ENCODE results near the gene TRPV5.

The TRPV5 gene

DNA sequence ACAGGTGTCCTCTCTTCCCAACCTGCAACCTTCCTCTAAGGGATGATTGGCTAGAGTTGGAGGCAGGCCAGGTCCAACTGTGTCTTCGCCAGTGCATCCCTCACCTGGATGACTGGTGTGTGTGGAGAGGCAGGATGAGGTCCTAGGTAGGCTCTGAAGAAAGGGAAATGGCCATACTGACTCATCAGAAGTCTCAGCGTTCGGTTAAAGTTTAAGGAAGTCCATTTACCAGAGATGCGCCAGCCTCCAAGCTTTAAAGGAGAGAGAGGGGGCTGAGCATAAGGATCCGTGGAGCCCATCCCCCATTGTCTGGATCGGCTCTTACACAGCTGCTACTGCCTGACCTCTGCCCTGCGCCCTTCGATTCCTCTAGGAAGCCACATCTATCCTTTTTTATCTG, 24.2 kb upstream of the TRPV5 start:
- no peaks in the 10 kb centered on the region for H3K9me3 ChIP-seq (ENCODE audit: control insufficient read depth, low read length)
- no peak overlapping the region for H3K9ac ChIP-seq (ENCODE audit: low read length)
- H3K4me3 ChIP-seq (ENCODE audit: low read length), result no peak overlapping the region
- H3K36me3 ChIP-seq (ENCODE audit: control insufficient read depth, insufficient read depth, low read length), result no peaks in the 10 kb centered on the region
- H3K27me3 ChIP-seq (ENCODE audit: control insufficient read depth, insufficient read depth, low read length), result no peaks in the 10 kb centered on the region
- peaks cover 12% of the 10 kb centered on the region for H3K4me1 ChIP-seq (ENCODE audit: control insufficient read depth, insufficient read depth, low read length)

DNA sequence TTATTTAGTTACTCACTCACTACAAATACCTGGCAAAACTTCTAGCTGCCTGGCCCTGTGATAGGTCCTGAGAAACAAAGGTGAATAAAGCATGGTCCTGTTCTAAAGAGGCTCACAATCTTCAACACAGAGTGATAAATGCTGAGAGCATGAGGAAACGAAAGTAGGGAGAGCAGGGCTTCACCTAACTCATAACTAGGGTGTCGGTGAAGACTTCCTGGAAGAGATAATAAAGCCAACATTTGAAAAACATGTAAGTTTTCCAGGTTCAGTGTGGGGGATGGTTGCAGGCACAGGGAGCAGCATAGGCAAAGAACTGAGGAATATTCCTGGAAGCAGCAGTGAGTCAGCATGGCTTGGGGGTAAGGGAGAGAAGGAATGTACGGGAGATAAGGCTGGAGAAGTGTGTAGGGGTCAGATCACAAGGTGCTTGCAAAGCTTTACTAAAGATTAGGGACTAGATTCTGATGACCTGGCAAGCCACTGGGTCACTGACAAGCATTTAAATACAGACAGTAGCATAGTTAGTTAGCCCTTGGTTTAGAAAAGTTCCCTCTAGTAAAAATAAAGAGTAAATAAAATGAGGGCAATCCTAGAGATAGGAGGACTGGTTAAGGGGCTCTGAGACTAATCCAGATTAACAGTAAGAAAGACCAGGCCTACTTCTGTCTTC, 23.5 kb upstream of the TRPV5 start:
- H3K4me3 ChIP-seq (ENCODE audit: low read length), result no peak overlapping the region
- H3K4me1 ChIP-seq (ENCODE audit: control insufficient read depth, insufficient read depth, low read length), result peaks cover 12% of the 10 kb centered on the region
- H3K9ac ChIP-seq (ENCODE audit: low read length), result no peak overlapping the region
- H3K9me3 ChIP-seq (ENCODE audit: control insufficient read depth, low read length), result no peaks in the 10 kb centered on the region
- no peaks in the 10 kb centered on the region for H3K36me3 ChIP-seq (ENCODE audit: control insufficient read depth, insufficient read depth, low read length)
- no peaks in the 10 kb centered on the region for H3K27me3 ChIP-seq (ENCODE audit: control insufficient read depth, insufficient read depth, low read length)

- Histone ChIP-seq H3K9ac (ENCODE audit: low read length) (no peak overlapping the region), H3K27me3 (ENCODE audit: control insufficient read depth, insufficient read depth, low read length) (no peaks in the 10 kb centered on the region), H3K4me1 (ENCODE audit: control insufficient read depth, insufficient read depth, low read length) (peaks cover 12% of the 10 kb centered on the region), H3K36me3 (ENCODE audit: control insufficient read depth, insufficient read depth, low read length) (no peaks in the 10 kb centered on the region), H3K4me3 (ENCODE audit: low read length) (no peak overlapping the region), H3K9me3 (ENCODE audit: control insufficient read depth, low read length) (no peaks in the 10 kb centered on the region)
Observed at GRCh38 chr7:142954680-142955268, 21.2 kb upstream of the TRPV5 start.

- H3K27me3 ChIP-seq (ENCODE audit: control insufficient read depth, insufficient read depth, low read length), result peaks cover 6% of the 10 kb centered on the region
- H3K4me3 ChIP-seq (ENCODE audit: low read length), result no peak overlapping the region
- H3K36me3 ChIP-seq (ENCODE audit: control insufficient read depth, insufficient read depth, low read length), result no peaks in the 10 kb centered on the region
- H3K9me3 ChIP-seq (ENCODE audit: control insufficient read depth, low read length), result no peaks in the 10 kb centered on the region
- H3K4me1 ChIP-seq (ENCODE audit: control insufficient read depth, insufficient read depth, low read length), result no peaks in the 10 kb centered on the region
- no peak overlapping the region for H3K9ac ChIP-seq (ENCODE audit: low read length)
Observed at GRCh38 chr7:142950235-142950634, 16.7 kb upstream of the TRPV5 start.

DNA sequence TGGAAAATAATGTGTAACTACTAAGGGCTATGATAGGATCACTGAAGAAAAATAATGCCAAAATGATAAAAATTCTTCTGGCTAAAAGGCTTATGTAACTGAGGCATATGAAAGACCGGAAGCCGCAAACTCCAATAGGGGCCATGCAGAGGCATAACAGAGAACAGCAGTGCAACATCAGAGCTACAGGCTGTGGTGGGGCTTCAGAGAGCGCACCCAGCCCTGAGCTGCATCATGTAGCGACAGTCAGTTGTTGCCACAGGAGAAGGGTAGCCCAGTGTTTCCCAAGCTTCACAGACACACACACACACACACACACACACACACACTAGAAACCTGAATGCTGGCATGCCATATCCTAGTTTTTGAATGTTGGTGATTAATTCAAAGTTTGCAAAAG, 15.1 kb upstream of the TRPV5 start:
- H3K27me3 ChIP-seq (ENCODE audit: control insufficient read depth, insufficient read depth, low read length), result peaks cover 6% of the 10 kb centered on the region
- H3K36me3 ChIP-seq (ENCODE audit: control insufficient read depth, insufficient read depth, low read length), result no peaks in the 10 kb centered on the region
- no peaks in the 10 kb centered on the region for H3K9me3 ChIP-seq (ENCODE audit: control insufficient read depth, low read length)
- no peak overlapping the region for H3K9ac ChIP-seq (ENCODE audit: low read length)
- no peak overlapping the region for H3K4me3 ChIP-seq (ENCODE audit: low read length)
- no peaks in the 10 kb centered on the region for H3K4me1 ChIP-seq (ENCODE audit: control insufficient read depth, insufficient read depth, low read length)

GRCh38 chr7:142945001-142945400, 11.5 kb upstream of the TRPV5 start:
- Histone ChIP-seq H3K9me3 (ENCODE audit: control insufficient read depth, low read length) (no peaks in the 10 kb centered on the region), H3K36me3 (ENCODE audit: control insufficient read depth, insufficient read depth, low read length) (no peaks in the 10 kb centered on the region), H3K4me3 (ENCODE audit: low read length) (no peak overlapping the region), H3K4me1 (ENCODE audit: control insufficient read depth, insufficient read depth, low read length) (no peaks in the 10 kb centered on the region), H3K27me3 (ENCODE audit: control insufficient read depth, insufficient read depth, low read length) (peaks cover 21% of the 10 kb centered on the region), H3K9ac (ENCODE audit: low read length) (no peak overlapping the region)

- Histone ChIP-seq H3K4me1 (ENCODE audit: control insufficient read depth, insufficient read depth, low read length) (no peaks in the 10 kb centered on the region), H3K9me3 (ENCODE audit: control insufficient read depth, low read length) (no peaks in the 10 kb centered on the region), H3K9ac (ENCODE audit: low read length) (no peak overlapping the region), H3K4me3 (ENCODE audit: low read length) (no peak overlapping the region), H3K36me3 (ENCODE audit: control insufficient read depth, insufficient read depth, low read length) (no peaks in the 10 kb centered on the region), H3K27me3 (ENCODE audit: control insufficient read depth, insufficient read depth, low read length) (peaks cover 18% of the 10 kb centered on the region)
Observed at GRCh38 chr7:142943706-142944268, 10.2 kb upstream of the TRPV5 start.

DNA sequence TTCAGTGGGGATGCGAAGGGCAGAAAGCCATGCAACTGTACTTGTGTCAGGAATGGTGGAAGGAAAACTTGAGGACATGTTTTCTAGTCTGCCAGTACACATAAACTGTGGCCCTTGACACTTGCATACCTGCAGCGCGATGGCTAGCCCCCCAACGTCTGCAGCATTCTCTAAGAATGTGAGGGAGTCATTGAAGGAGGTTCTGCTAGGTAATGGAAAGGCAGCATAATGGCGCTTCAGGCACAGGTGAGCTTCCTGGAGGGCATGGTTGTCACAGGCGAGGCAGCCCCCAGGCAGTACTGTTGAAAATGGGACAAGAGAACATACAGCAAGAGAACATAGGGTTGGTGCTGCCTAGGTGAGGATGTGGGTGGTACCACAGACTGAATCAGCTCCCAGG, 9.2 kb upstream of the TRPV5 start:
- Histone ChIP-seq H3K4me3 (ENCODE audit: low read length) (no peak overlapping the region), H3K9ac (ENCODE audit: low read length) (no peak overlapping the region), H3K4me1 (ENCODE audit: control insufficient read depth, insufficient read depth, low read length) (no peaks in the 10 kb centered on the region), H3K27me3 (ENCODE audit: control insufficient read depth, insufficient read depth, low read length) (peaks cover 14% of the 10 kb centered on the region), H3K36me3 (ENCODE audit: control insufficient read depth, insufficient read depth, low read length) (no peaks in the 10 kb centered on the region), H3K9me3 (ENCODE audit: control insufficient read depth, low read length) (no peaks in the 10 kb centered on the region)

- H3K27me3 ChIP-seq (ENCODE audit: control insufficient read depth, insufficient read depth, low read length), result peaks cover 14% of the 10 kb centered on the region
- no peak overlapping the region for H3K4me3 ChIP-seq (ENCODE audit: low read length)
- no peaks in the 10 kb centered on the region for H3K36me3 ChIP-seq (ENCODE audit: control insufficient read depth, insufficient read depth, low read length)
- H3K9me3 ChIP-seq (ENCODE audit: control insufficient read depth, low read length), result no peaks in the 10 kb centered on the region
- H3K9ac ChIP-seq (ENCODE audit: low read length), result no peak overlapping the region
- no peaks in the 10 kb centered on the region for H3K4me1 ChIP-seq (ENCODE audit: control insufficient read depth, insufficient read depth, low read length)
Observed at GRCh38 chr7:142941541-142941940, 8.0 kb upstream of the TRPV5 start.

- H3K36me3 ChIP-seq (ENCODE audit: control insufficient read depth, insufficient read depth, low read length), result no peaks in the 10 kb centered on the region
- H3K9me3 ChIP-seq (ENCODE audit: control insufficient read depth, low read length), result no peaks in the 10 kb centered on the region
- no peaks in the 10 kb centered on the region for H3K4me1 ChIP-seq (ENCODE audit: control insufficient read depth, insufficient read depth, low read length)
Observed at GRCh38 chr7:142940966-142941535, 7.5 kb upstream of the TRPV5 start.

GRCh38 chr7:142939226-142939910, 5.8 kb upstream of the TRPV5 start, which contains the start of gene LLCFC1:
LLCFC1 (plus strand) TSS chr7:142939484; CDS start chr7:142939622, 138 bp downstream.
- Histone ChIP-seq H3K4me3 (ENCODE audit: low read length) (no peak within 1 kb of the TSS), H3K36me3 (ENCODE audit: control insufficient read depth, insufficient read depth, low read length) (no peaks in the 10 kb centered on the region), H3K4me1 (ENCODE audit: control insufficient read depth, insufficient read depth, low read length) (no peaks in the 10 kb centered on the region), H3K27me3 (ENCODE audit: control insufficient read depth, insufficient read depth, low read length) (peaks cover 14% of the 10 kb centered on the region), H3K9me3 (ENCODE audit: control insufficient read depth, low read length) (no peaks in the 10 kb centered on the region), H3K9ac (ENCODE audit: low read length) (no peak within 1 kb of the TSS)

More at GRCh38 chr7:142940966-142941535, 7.5 kb upstream of the TRPV5 start:
- Histone ChIP-seq H3K9ac (ENCODE audit: low read length) (no peak overlapping the region), H3K27me3 (ENCODE audit: control insufficient read depth, insufficient read depth, low read length) (peaks cover 14% of the 10 kb centered on the region), H3K4me3 (ENCODE audit: low read length) (no peak overlapping the region)

GRCh38 chr7:142938611-142939010, 5.1 kb upstream of the TRPV5 start:
- no peaks in the 10 kb centered on the region for H3K9me3 ChIP-seq (ENCODE audit: control insufficient read depth, low read length)
- H3K4me3 ChIP-seq (ENCODE audit: low read length), result no peak overlapping the region
- H3K36me3 ChIP-seq (ENCODE audit: control insufficient read depth, insufficient read depth, low read length), result no peaks in the 10 kb centered on the region
- no peaks in the 10 kb centered on the region for H3K4me1 ChIP-seq (ENCODE audit: control insufficient read depth, insufficient read depth, low read length)
- no peak overlapping the region for H3K9ac ChIP-seq (ENCODE audit: low read length)
- peaks cover 14% of the 10 kb centered on the region for H3K27me3 ChIP-seq (ENCODE audit: control insufficient read depth, insufficient read depth, low read length)

Data from mucosa of stomach (tissue), 1 donor.